ENCODE measurements around the gene PSMC5.
"Not testable (repeated sequence)": the region's sequence is repeated elsewhere in the genome, so short reads cannot be mapped to it uniquely, and the experiment has no call there.

The PSMC5 gene

GRCh38 chr17:63827002-63827800 lies at the start of gene PSMC5, which contains the start of gene FTSJ3:
TSS of gene PSMC5 (plus strand) at chr17:63827431. CDS start at chr17:63827491, 60 bp downstream.
TSS of gene FTSJ3 (minus strand) at chr17:63827663. CDS start at chr17:63826902, 761 bp downstream.
- peak; percentile 90 for DNase-seq

GRCh38 chr17:63780507-63780906 lies 46.7 kb upstream of the PSMC5 start:
- no peak for DNase-seq

GRCh38 chr17:63780928-63781327 lies 46.3 kb upstream of the PSMC5 start:
- no peak for DNase-seq

- no peak for DNase-seq
These were observed 43.7 kb upstream of the PSMC5 start for GRCh38 chr17:63783522-63783921.

- no peak for DNase-seq
These were observed 41.7 kb upstream of the PSMC5 start for GRCh38 chr17:63785556-63785955.

- DNase-seq: no peak
These were observed 41.1 kb upstream of the PSMC5 start for GRCh38 chr17:63786117-63786516.

- DNase-seq: no peak
These were observed 40.1 kb upstream of the PSMC5 start for GRCh38 chr17:63786971-63787711.

GRCh38 chr17:63790057-63790456 lies 37.2 kb upstream of the PSMC5 start:
- DNase-seq: no peak

GRCh38 chr17:63792055-63792729 lies 35.0 kb upstream of the PSMC5 start:
- DNase-seq: no peak

GRCh38 chr17:63796375-63796774 lies 30.9 kb upstream of the PSMC5 start:
- not testable (repeated sequence) for DNase-seq

- DNase-seq: no peak
These were observed 28.6 kb upstream of the PSMC5 start for GRCh38 chr17:63798572-63799106.

- no peak for DNase-seq
These were observed 26.4 kb upstream of the PSMC5 start for GRCh38 chr17:63800783-63801182.

- DNase-seq: no peak
These were observed 22.9 kb upstream of the PSMC5 start for GRCh38 chr17:63804328-63804727.

- no peak for DNase-seq
These were observed 21.6 kb upstream of the PSMC5 start for GRCh38 chr17:63805591-63805990.

- DNase-seq: no peak
These were observed 17.3 kb upstream of the PSMC5 start for GRCh38 chr17:63809970-63810369.

GRCh38 chr17:63816123-63816522 lies 11.1 kb upstream of the PSMC5 start:
- no peak for DNase-seq

- no peak for DNase-seq
These were observed 10.6 kb upstream of the PSMC5 start for GRCh38 chr17:63816669-63817068.

- no peak for DNase-seq
These were observed 9.4 kb upstream of the PSMC5 start for GRCh38 chr17:63817736-63818385.

GRCh38 chr17:63819131-63819530 lies 8.1 kb upstream of the PSMC5 start:
- no peak for DNase-seq

GRCh38 chr17:63819585-63820537 lies 7.4 kb upstream of the PSMC5 start:
- no peak for DNase-seq

GRCh38 chr17:63820963-63821561 lies 6.2 kb upstream of the PSMC5 start:
- no peak for DNase-seq

Data from NCI-H226 (cell line).